HK-2 (cell line): ENCODE results near the gene KDM2B.
"Not testable (repeated sequence)": the region's sequence is repeated elsewhere in the genome, so short reads cannot be mapped to it uniquely, and the experiment has no call there.

Experiments used
- DNase-seq: peaks from one replicate; pipeline ENCODE4 v3.0.0-alpha.2; 2018; ENCODE audit not compliant: unreplicated experiment

Gene KDM2B

DNA sequence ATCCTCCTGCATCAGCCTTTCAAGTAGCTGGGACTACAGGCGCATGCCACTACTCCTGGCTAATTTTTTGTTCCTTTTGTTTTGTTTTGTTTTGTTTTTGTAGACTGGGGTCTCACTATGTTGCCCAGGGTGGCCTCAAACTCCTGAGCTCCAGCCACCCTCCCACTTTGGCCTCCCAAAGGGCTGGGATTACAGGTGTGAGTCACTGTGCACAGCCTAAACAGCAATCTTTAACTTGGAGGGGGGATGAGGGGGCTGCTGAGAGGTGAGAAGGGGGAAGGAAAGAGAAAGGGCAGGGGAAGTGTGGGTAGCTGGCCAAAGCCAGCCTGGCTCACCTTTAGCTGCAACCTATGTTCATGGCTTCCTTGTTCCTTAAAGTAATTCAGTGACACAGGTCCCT is 77.4 kb downstream of the KDM2B start:
- no peak for DNase-seq

DNA sequence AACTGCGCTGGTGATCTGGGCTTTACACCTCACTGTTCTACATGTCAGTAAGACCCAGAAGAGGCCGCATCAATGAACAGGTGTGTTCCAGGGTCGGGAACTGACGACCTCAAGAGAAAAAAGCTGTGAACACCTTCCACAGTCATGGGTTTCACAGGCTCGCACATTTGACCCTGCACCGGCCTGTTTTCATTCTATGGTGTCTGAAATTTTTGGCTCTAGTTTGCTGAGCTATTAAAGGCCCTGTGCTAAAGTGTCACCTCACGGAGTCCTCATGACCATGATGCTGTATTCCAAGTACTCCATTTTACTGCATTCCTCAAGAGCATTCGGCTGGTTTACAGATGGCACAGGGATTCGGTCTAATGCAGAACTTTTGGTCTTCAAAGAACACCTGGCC is 78.9 kb downstream of the KDM2B start:
- DNase-seq = no peak

DNA sequence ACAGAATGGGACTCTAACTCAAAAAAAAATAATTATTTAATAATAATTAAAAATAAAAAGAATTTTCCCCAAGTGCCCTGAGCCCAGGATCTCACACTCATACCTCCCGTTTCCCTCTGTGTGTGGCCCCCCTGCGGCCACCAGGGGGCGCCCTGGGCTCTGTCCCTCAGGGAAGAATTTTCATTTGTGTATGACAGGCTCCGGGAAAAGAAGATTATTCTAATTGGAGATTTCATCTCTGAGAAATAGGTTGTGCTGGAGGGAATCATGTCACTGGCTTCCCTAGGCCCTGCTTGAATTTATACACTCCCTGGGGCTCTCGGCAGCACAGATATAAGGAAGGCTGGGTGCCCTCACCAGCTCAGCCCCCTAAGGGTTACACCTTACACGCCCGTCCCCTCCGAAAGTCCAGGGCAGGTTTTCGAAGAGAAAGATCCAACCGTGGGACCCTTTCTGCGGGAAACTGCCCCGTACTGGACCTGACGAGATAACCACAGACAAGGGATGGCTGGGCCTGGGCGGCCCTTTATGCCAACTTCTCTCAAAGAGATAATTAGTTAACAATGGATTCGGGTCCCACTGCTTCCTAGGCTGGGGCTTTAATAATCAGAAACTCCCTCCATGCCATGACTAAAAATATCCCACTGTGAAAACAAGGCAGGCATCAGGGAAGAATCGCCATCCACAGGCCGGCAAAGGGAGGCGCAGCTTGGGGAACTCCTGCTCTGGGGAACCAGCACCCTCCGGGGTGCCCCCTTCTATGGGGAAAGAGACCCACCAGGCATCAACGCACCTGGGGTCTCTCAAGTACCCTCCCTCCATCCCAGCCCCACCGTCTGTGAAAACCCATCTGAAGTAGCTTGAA is 80.7 kb downstream of the KDM2B start:
- peak; percentile 75 for DNase-seq

DNA sequence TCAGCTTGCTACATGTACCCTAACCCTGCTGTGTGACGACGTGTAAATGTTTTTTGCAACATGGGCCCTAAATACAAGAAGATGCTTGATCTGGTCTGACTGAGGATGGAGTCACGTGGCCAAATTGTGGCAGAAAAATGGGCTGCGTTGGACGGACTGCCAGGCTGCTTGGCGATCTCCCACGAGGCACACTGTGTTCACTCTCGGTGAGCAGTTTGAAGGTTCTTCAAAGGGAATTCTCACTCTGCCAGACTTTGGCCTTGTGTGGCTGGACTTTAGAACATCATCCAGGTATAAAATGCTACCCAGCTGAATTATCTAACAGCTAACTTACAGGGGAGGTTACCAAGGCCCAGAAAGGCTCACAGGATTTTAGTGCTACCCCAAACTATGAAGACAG is 85.1 kb downstream of the KDM2B start:
- no peak for DNase-seq

DNA sequence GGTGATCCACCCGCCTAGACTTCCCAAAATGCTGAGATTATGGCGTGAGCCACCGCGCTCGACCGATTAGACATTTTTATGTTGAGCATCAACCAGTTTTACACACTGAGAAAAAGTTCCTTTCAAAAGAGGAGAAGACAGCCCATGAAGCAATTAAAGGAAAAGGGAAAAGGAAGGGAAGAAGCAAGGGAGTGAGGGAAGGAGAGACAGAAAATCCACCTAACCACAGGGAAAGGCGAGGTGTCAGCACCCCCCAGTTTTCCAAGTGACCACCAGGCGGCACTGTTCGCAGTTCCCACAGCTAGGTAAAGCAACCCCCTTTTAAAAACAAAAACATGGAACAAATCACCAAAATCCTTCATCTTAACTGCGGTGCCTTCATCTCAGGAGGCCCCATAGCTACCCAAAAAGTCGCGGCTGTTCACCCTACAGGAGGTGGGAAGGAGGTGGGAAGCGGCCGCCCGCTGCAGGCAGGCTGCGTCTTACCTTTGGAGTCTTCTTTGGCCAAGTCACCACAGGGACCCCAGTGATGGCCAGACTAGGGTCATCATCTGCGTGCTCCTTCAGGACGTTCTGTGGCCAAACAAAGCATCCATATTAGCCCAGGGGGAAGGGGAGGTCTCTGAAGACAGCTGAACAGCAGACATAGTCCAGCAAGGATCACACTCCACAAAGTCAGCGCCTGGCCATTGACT is 86.6 kb downstream of the KDM2B start:
- no peak for DNase-seq

DNA sequence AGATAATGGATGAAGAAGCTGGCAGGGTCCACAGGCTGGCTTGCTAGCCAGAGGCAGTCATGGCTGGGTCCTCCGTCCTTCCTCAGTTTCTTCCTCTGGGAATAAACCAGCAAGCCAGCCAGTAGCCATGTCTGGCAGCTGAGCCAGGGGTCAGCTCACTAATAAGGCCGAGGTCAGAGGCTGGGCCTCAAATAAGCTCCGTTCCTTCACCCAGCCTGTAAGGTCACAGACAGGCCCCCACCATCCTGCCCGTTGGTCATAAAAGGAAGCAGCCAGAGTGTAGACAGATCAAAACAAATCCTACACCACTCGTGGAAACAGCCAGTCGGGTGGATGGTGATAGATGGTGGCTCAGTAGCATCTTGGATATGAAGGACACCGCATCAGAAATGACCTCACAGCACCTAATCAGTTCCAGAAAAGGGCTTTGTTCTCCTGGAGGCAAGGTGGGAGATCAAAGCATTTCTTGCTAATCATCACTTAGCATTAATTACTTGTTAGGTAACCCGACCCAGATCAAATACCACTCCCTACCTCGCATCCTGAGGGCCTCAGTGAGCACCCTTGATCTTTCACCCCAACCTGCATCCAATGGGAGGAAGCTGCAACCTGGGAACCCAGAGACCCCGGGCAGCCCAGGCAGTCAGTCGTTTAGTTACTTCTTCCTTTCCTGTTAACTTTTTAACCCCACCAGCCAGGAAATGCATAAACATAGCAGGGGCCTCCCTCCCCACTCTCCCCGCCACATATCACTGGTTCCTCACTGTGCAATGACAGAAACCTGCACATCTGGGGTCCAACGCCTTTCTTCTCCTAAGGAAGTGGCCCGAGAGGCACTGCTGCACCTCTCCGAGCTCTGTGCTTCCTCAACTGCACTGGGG is 90.2 kb downstream of the KDM2B start:
- DNase-seq = no peak

DNA sequence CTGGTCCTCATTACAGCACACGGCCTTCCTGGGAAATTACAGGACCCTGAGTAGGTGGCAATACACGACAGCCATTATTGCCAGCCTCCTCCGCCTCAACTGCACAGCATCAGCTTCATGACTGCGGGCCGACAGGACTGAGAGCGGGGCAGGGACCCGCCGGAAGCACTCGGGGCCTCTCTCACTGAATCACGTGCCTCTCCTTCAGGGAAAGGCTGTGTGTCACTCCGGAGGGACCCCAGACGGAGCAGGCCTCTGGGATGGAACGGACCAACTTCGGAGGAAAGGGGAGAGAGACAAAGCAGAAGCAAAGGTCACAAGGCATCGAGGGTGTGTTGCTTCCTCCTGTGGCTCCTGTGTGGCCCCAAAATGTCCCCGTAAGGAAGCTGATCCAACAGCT is 90.9 kb downstream of the KDM2B start:
- DNase-seq = no peak

DNA sequence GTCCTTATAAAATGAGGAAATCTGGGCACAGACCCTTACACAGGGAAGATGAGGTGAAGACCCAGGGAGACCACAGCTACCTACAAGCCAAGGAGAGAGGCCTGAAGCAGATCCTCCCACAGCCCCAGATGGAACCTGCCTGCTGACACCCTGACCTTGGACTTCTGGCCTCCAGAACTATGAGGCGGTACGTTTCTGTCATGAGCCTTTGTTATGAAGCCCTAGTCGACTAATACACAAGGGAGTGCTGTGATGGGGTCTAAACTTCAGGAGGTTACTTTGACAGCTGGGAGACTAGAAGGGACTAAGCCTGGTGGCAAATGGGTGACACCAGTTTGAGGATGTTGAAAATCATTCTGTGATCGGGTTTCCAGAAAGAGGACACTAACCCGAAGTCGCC is 95.9 kb downstream of the KDM2B start:
- no peak for DNase-seq

DNA sequence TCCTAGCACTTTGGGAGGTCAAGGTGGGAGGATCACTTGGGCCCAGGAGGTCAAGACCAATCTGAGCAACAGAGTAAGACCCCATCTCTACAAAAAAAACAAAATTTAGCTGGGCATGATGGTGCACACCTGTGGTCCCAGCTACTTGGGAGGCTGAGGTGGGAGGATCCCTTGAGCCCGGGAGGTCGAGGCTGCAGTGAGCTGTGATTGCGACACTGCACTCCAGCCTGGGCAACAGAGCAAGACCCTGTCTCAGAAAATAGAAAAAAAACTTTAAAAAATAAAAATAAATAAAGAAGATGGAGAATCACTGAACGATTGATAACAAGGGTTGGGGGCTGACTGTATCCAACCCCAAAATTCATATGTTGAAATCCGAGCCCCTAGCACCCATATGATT is 96.3 kb downstream of the KDM2B start:
- not testable (repeated sequence) for DNase-seq

DNA sequence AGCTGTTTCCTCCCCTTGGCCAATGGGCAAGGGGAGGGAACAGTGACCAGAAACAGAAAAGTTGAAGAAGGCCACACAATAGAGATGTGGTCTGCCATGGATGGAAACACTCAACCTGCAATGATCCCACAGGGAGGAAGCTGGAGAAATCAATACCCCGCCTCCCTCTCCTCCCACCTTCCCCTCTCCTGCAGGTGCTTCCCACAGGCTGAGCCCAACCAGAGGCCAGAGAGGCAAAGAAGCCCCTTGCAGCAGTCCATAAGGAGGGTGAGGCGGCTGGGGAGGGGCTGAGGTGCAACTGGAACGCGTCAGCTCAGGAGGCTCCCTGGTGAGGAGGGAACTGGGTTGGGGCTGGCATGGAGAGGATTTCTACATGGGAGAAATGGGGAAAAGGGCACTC is 96.9 kb downstream of the KDM2B start:
- no peak for DNase-seq

DNA sequence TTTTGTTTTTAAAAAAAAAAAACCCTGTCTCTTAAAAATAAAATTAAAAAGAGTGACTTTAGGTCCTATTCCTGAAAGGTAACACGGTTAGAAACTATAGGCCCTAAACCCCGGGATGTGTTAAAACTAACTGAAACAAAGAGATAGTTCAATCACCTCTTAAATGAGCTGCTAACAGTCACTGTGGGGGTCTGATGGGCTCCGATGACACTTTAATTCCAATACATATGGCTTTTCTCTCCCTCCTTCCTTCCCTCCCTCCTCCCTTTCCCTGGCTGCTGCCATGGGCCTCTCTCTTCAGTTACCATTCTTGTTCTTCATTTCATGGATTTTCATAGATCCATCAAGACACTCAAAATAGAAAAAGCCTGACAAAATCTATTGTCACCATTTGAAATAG is 104.3 kb downstream of the KDM2B start:
- DNase-seq = no peak

DNA sequence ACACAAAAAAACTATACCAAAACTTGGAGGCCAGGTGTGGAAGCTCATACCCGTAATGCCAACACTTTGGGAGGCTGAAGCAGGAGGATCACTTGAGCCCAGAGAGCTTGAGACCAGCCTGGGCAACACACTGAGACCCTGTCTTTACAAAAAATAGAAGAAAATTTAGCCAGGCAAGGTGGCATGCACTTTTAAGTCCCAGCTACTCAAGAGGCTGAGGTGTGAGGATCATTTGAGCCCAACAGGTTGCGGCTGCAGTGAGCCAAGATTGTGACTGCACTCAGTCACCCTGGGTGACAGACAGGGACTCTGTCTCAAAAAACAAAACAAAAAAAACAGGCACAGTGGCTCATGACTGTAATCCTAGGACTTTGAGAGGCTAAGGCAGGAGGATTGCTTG is 105.5 kb downstream of the KDM2B start:
- DNase-seq = no peak

DNA sequence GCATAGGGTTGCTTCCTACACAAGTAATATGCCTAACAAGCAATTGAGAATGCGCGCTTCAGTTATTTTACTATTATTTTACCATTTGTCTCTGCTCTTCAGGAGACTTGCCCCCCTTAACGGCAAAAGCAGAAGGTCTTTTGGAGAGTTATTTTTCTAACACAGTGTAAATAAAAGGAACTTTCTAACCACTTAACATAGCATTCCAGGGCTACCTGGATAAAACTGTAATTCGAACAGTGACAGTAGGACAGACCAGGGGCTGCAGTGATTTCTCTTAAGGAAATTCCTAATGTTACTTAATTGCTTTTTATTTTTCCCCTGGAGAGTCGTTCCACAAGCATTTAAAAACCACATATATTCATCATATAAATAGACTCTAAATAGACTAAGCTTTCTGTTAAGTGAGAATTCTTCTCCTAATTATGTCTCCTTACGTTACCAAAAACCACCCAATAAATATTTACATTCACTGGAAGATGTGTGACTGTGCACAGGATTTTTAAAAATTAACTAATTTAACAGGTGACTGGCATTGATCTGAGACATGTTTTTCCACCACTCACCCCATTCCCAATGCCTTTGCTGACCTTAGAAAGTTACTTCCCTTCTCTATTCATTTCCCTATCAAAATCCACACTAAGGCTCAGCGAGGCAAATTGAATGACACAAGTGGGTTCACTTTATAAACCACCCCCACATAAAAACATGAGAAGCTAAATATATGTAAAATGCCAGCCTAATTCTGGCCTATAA is 108.5 kb downstream of the KDM2B start:
- no peak for DNase-seq

DNA sequence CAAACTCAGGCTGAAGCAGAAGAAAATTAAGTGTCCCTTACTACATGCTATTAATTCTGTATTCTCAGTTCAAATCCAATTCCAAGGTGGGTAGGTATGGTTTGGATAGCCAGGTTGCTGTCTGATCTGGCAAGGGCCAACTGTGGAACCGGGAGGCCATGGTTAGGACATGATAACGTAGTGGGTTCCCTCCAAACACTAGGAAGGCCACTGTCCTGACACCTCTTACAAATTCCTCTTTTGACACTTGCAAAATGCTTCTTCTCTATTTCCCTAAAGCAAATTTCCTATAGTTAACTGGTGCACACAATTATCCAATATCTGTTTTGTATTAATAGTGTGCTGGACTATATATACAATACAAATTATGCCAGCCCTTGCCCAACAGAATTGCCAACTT is 110.1 kb downstream of the KDM2B start:
- DNase-seq = no peak

DNA sequence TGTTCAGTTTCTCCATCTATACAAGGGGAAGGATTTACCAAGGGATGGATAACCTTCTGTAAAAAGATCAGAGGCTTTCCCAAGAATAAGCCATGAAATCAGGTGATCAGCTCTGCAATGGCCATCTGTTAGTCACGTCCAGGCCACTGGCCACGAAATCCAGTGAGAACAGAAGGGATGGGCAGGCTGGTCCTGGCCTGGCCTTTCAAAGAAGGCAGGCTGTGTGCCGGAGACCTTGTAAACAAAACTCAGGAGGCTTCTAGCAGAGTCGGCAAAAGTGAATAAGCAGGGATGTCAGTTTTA is 112.4 kb downstream of the KDM2B start:
- no peak for DNase-seq

DNA sequence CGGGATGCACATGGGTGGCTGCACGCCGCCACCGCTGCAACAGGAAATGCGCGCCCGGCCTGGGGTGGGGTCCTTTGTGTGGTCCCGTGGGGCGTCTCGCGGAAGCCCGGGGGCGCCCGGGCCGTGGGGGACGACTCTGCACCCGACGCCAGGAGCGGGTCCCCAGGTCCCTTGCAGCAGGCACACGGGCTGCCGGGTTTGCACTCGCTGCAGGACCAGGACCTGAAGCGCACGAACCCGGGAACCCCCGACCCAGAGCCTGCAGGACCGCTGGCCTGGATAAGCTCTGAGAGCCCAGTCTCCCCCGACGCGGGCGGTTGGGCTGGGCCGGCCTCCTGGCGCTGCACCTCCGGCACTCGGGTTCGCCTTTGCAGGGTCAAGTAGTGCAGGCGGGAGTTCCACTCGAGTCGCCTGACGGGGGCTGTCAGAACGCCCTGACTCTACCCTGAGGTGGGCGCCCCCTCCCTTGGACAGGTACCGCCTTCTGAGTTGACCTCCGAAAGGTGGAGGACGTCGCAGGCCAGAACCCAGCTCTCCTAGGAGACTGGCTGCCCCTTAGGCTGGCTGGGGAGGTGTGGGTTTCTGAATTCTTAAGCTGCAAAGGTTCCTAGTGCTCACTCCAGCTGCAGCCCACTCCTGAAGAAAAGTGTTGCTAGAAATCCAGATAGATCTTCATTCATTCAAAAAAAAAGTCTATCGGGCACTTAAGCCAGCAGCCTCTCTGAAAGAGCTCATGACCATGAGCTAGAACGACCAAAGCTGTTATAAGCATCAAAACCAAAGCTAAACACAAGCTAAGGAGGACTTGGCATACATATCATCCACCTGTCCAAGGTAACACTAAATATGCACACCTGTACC is 113.0 kb downstream of the KDM2B start:
- DNase-seq = no peak

DNA sequence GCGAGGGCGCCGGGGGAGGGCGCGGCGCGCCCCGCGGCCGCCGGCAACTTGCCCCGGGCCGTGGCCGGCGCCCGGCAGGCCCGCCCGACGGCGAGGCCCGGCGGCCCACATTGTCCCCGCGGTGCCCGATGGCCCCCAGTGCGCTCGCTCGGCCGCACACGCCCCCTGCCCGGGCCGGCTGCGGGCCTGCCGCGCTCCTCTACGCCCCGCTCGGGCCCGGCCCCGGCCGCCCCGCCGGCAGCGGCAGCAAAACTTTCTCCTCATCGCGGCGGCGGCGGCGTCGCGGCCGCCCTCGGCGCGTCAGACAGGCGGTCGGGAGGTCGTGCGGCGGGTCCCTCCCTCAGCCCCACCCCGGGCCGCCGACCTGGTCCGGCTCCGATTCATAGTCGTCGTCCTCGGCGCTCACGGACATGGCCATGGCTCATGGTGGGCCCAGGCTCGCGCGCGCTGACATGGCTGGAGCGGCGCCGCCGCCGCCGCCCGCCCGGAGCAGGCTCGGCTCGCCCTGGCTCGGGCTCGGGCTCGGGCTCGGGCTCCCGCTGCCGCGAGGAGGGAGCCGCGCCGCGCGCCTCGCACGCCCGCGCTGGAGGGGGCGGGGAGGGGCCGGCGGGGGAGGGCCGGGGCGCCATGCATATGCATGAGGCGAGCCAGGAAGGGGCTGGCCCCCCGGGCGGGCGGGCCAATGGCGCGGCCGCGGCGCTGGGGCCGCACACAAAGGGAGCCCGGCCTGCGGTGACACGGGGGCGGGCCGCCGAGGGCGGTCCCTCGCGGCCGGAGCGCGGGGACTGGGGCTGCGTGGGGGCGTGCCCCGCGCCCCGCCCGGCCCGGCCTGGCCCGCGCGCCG is 113.8 kb downstream of the KDM2B start:
- DNase-seq = peak; percentile 90

DNA sequence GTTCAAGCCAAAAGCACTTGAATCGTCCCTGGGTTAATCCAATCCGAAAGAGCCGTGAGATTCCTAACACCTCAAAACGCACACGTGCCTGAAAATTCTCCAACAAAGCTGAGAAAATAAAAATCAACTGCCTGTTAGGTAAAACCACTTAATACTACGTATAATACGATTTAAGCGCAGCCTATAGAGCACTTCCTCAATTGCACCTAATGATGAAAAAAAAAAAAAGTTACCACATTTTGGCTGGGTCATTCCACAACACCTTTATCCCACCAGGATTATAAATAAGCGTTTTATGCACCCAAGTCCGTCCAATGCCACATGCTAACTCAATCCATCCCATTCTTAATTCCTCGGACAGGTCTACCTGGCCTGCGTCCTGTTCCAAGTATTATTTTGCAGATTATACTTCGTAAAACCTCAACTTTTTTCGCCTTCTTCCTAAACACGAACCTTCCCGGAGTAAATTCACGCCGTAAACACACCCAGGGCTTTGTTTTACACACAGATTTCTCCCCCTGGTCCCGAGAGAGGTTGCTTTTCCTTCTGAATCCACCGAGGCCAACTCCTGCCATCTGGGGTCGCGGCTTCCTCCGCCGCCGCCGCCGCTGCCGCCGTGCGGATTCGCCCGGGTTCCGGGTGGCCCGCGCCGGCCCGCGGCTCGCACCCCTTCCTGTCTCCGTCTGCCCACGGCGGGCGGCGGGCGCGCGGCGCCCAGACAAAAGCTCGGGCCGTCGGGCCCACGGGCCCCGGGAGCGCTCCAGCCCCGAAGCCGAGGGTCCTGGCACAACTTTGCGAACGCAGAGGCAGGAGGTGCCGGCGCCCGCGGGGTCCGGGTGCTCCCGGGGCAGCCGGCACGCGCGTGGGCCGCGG is 114.7 kb downstream of the KDM2B start:
- DNase-seq = peak; percentile 44

DNA sequence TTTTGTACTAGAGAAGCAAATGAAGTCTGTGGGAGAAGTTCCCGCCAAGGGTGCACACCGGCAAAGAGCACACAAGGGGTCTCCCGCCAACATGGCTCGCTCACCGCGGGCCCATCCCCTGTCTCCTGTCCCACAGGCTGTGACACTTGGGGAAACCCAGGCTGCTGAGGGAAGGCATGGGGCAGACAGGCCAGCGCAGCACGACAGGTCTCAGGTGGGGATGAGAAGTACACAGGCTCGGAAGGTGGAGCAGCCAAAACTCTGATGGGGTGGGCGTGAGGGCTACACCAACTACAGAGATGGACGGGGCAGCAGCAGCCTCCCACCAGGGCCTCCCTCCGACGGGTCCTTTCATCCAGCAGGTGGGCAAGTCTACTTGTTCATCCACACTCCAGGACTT is 116.5 kb downstream of the KDM2B start:
- DNase-seq = no peak
